GM19238 (cell line): Measurements from ENCODE around the gene BHLHE23.
A peak's percentile ranks its signal among the peaks of the same experiment; 100 is the strongest.

Experiments used
- DNase-seq: peaks from one replicate; pipeline ENCODE4 v3.0.0; 2011; ENCODE audit warnings: low spot score; ENCODE audit not compliant: insufficient read length

Gene BHLHE23

GRCh38 chr20:62991863-62992262, 14.9 kb downstream of the BHLHE23 start:
- no peak for DNase-seq

DNA sequence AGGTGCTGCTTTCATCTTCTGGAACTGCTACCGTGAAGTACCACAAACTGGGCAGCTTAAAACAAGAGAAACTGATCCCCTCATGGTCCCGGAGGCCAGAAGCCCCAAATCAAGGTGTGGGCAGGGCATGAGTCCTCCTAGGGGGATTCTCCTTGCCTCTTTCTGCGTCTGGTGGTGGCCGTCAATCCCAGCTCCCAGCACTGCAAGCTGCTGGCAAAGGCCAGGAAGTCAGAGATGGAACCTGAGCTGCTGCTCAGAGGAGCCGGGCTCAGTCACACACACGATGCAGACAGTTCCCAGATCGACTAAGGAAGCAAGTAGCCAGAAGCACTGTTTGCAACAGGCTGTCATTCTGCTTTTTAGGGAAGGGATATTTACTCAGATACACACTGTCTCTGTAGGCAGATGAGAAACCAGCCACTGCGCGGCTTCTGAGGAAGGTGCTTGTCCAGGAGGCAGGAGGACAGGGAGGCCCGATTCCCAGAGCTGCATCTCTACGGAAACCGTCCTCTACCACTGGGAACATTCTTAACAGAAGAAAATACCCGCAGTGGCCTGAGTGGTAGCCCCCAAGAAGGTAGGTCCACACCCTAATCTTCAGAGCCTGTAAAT, 15.5 kb downstream of the BHLHE23 start:
- no peak for DNase-seq

DNA sequence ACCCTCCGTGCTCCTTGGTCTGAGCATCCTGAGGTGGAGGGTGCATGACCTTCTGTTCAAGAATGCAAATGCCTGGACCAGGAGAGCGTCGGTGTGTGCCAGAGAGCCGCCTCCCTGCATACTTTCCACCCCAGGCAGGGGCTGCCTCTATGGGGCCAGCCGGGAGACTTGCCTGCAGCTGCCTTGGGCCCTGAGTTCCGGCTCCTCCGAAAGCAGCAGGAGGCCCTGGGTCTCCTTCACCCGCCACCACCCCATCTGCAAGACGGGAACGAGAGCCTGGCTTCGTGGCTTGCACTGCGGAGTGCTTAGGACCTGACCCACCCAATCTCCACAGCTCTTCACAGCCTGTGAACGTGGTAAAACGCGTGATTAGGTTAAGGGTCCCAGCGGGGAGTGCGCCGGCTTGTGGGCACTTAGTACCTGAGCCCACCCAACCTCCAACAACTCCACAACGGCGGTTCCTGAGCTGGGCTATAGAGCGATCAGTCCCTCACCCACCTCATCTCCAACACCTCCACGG, 16.4 kb downstream of the BHLHE23 start:
- no peak for DNase-seq

DNA sequence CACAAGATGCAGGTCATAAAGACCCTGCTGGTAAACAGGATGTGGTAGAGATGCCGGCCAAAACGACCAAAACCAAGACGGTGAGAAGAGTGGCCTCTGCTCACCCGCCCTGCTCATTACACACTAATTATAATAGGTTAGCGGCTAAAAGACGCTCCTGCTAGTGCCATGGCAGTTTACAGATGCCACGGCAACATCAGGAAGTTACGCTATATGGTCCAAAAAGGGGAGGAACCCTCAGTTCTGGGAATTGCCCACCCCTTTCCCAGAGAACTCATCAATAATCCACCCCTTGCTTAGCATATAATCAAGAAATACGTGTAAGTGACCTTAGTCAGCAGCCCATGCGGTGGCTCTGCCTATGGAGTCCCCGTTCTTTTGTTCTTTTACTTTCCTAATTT, 17.6 kb downstream of the BHLHE23 start:
- DNase-seq = no peak

- DNase-seq = no peak
These were observed 19.6 kb downstream of the BHLHE23 start for GRCh38 chr20:62987114-62987513.

DNA sequence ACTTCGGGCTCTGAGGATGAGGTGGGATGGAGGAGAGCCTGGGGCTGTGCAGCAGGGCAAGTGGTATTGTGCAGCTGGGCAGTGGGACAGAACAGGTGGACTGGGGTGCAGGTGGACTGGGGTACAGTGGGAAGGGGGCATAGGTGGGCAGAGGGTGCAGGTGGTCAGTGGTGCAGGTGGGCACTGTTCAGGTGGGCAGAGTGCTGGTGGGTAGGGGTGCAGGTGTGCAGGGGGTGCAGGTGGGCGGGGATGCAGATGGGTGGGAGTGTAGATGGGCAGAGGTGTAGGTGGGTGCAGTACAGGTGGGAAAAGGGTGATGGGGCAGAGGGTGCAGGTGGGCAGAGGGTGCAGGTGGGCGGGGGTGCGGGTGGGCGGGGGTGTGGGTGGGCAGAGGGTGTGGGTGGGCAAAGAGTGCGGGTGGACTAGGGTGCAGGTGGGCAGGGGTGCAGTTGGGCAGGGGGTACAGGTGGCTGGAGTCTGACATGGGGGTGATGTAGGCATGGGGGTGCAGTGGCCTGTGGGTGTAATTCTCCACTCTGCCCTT, 20.4 kb downstream of the BHLHE23 start:
- DNase-seq = no peak

- no peak for DNase-seq
These were observed 21.4 kb downstream of the BHLHE23 start for GRCh38 chr20:62985444-62985778.

- DNase-seq = no peak
These were observed 21.9 kb downstream of the BHLHE23 start for GRCh38 chr20:62984666-62985443.

DNA sequence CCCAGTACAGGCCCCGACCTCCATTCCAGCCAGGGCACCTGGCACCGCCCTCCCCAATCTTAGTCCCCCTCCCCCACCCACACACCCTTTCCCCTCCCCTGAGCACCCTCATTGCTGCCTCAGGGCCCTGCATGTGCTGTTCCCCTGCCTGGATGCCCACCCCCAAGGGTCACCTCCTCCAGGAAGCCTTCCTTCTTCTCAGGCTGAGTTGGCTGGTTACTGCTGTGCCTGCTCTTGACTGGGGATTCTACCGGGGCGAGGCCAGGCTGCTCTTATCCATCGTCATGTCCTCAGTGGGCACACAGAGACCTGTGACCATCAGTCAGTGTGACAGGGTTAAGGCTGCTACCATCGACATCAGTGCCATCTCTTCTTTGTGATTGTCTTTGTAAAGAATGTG, 23.6 kb downstream of the BHLHE23 start:
- no peak for DNase-seq

GRCh38 chr20:62982124-62983075, 24.4 kb downstream of the BHLHE23 start:
- DNase-seq = no peak

DNA sequence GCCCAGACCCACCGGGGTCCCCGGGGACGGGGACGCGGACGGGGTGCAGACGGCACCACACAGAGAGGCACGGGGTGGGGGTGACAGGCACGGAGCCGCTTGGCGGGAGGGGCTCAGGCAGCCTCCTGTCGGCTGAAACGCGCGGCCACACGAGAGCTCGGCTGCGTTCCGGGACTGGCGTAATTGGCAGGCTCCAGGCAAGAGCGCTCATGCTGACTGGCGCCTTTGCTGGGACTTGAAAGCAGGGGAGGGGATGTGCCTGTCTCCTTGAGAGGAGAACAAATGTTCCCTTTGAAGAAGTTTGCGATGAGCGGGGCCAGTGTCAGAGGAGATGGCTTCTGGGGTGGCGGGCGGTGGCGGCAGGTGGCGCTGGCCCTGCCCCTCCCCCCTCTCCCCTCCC, 25.8 kb downstream of the BHLHE23 start:
- DNase-seq = no peak

DNA sequence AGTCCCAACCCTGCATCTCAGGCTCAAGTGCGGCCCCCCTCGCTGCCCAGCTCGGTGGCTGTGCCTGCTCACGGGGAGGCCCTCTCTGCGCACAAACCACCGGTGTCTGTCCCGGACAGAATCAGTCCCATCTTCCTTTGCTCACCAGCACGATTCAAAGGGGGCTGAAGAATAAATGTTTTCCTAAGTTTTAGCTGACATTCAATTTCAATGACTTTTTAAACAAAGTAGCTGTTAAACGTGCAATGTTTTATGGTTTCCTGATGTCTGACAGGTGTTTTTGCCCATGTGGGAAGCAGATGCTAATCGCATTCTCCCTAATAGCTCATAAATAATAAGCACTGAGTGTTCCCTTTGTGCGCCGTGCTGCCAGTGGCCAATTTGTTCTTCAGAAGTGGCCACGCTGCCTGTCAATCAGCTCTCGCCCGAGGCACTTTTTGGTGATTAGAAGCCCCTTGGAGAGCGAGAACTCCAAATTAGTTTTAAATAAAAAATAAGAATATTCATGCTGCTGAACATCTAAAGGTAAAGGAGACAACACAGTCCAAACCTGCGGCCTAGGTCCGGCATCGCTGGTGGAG, 26.3 kb downstream of the BHLHE23 start:
- DNase-seq = no peak

DNA sequence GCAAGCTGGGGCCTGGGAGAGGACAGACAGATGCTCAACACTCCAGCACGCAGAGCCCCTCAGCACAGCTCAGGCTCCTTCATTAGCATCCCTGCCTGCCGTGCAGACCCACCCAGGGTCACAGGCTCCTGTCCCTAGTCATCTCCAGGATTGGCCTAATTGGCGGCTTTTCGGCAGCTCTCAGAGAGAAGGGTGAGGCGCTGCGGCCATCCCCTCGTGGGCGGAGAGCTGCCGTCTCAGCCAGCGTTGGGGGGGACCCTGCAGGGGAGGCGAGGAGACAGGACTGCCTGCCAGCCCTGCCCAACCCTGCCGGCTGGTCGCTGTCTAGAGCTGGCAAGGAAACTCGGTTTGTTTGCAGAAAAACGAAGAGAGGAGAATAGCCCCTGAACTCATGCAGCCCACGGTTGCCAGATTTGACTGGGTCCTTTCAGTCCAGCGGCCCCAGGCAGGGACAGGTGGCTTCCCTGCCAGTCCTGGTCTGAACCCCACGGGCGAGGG, 26.8 kb downstream of the BHLHE23 start:
- no peak for DNase-seq

DNA sequence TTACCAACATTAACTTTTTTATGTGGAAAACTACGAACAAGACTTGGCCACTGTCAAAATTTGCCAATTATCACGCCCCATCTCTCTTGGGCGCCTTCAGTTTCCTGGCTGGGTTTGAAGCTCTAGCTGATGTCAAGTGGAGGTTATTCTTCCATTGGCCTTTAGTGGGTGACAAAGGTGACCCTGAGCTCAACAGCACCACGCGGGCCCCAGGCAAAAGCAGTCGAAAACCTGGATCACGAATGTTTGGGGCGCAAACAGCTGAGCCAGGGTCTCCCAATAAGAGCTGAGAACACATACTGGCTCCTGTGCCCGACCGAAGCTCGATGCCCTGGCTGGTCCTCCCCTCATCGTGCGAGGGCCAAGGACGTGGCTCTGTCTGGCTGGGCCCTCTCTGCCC, 27.5 kb downstream of the BHLHE23 start:
- no peak for DNase-seq

DNA sequence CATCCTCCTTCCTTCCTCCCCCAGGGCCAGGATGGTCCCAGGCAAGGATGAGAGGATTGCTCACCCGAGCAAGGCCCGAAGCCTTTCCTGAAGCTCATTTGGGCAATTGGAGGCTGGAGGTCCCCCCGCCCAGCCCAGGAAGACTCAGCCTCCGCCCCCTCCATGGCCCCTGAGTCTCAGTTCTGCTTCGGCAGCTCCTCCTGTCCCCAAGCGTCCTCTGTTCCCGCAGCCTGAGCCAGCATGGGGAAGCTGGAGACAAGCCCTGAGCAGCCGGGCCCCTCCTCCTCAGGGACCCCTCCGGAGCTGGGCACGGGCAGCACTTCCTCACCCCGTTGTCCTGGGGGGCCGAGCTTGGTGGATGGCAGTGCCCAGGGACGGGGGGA, 28.2 kb downstream of the BHLHE23 start:
- DNase-seq = no peak

GRCh38 chr20:62977613-62978560, 28.9 kb downstream of the BHLHE23 start:
- peak; percentile 73 for DNase-seq

GRCh38 chr20:62976886-62977285, 29.9 kb downstream of the BHLHE23 start:
- no peak for DNase-seq

GRCh38 chr20:62975812-62976508, 30.8 kb downstream of the BHLHE23 start:
- no peak for DNase-seq

DNA sequence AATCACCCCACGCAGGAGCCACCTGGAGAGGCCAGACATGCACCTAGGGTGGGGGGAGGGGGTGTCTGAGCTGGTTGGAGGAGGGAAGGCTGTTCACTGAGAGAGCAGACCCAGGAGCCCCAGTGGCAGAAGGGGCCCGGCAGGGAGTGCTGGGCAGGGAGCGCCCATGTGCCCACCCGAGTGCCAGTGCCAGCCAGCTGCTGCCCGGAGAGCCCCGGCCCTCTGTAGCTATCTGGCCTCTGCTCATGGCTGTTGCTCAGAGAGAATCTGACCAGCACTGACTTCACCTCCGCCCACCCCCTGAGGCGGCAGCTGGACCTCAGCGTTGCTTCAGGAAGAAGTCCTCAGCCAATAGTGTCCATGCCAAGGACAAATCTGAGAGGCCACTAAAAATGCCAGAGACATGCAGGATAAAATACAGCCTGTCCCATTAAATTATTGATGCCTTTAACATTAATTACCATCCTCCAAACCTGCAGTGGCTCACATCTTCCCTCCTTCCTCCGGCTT, 31.5 kb downstream of the BHLHE23 start:
- DNase-seq = no peak
